A673 (cell line): Measurements from ENCODE around the gene ASTN2.

Source experiments
- CTCF ChIP-seq: fragments of 300-800, 200-600 bp; sonication (generic); conservative IDR thresholded peaks from 2 replicates; pipeline ENCODE4 v1.5.1; 2017; ENCODE audit warnings: low read depth, mild to moderate bottlenecking, antibody characterized with exemption, low read length, moderate library complexity, mixed read lengths
- EZH2 ChIP-seq: fragments of 200-600 bp; sonication (generic); IDR thresholded peaks from 2 replicates; pipeline ENCODE4 v1.6.1; 2017; ENCODE audit warnings: borderline replicate concordance, low read depth, mild to moderate bottlenecking, mixed read lengths, antibody characterized with exemption, low read length; ENCODE audit not compliant: poor library complexity, severe bottlenecking

- TF ChIP-seq EZH2: no peak
- TF ChIP-seq CTCF: no peak
These were observed 288.0 kb downstream of the ASTN2 start for GRCh38 chr9:117126871-117127270.
